Measurements from ENCODE around the gene SRGN. TPM values are rescaled to one million over a fixed set of nuclear protein-coding genes. Genes with fewer than 3 reads are reported as not detected.

SRGN gene
- total RNA-seq, 1 experiment from 2014 or later: not detected

GRCh38 chr10:69142983-69143382 is 55.1 kb downstream of the SRGN start:
- TF ChIP-seq, protein P1, sequence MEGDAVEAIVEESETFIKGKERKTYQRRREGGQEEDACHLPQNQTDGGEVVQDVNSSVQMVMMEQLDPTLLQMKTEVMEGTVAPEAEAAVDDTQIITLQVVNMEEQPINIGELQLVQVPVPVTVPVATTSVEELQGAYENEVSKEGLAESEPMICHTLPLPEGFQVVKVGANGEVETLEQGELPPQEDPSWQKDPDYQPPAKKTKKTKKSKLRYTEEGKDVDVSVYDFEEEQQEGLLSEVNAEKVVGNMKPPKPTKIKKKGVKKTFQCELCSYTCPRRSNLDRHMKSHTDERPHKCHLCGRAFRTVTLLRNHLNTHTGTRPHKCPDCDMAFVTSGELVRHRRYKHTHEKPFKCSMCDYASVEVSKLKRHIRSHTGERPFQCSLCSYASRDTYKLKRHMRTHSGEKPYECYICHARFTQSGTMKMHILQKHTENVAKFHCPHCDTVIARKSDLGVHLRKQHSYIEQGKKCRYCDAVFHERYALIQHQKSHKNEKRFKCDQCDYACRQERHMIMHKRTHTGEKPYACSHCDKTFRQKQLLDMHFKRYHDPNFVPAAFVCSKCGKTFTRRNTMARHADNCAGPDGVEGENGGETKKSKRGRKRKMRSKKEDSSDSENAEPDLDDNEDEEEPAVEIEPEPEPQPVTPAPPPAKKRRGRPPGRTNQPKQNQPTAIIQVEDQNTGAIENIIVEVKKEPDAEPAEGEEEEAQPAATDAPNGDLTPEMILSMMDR (IDR thresholded peaks at IDR 0.05; ENCODE audit: insufficient read depth in 1 of 2, low read depth in 1 of 2, low read length in 1 of 2, severe bottlenecking in 1 of 2, unreplicated experiment in 1 of 2): no peak
- H3K36me3 ChIP-seq (ENCODE audit: control insufficient read depth, insufficient read depth, low read length): peaks cover 3% of the 10 kb centered on the region; the same call in 1 of the 2 replicates
- H3K9me3 ChIP-seq: no peaks in the 10 kb centered on the region
- H3K27me3 ChIP-seq (replicated peaks; ENCODE audit: control insufficient read depth, insufficient read depth, low read length): no peaks in the 10 kb centered on the region
- Mint-ChIP-seq H3K4me1 (ENCODE audit: low read depth, unreplicated experiment) (no peaks in the 10 kb centered on the region), H3K27me3 (ENCODE audit: insufficient read depth, unreplicated experiment) (no peaks in the 10 kb centered on the region), H3K4me3 (ENCODE audit: unreplicated experiment) (no peak overlapping the region), H3K9me3 (ENCODE audit: unreplicated experiment) (no peaks in the 10 kb centered on the region), H3K36me3 (ENCODE audit: insufficient read depth, unreplicated experiment) (peaks cover 18% of the 10 kb centered on the region), H3K27ac (ENCODE audit: unreplicated experiment) (no peak overlapping the region)
- no peaks in the 10 kb centered on the region for H3K4me1 ChIP-seq
- ChIA-PET POLR2A (interaction anchor here (1.2 kb wide), 1 partner anchor 18 kb away, joined by 3 read pairs; no protein-coding TSS in a partner anchor), CTCF (no interaction called here)
- no peak for DNase-seq
- H3K4me3 ChIP-seq (ENCODE audit: low read depth, low read length): no peak overlapping the region
- BruUV-seq (replicated peaks): no TSS peak
- intact Hi-C loops (cut with micrococcal nuclease; ENCODE audit: unreplicated experiment): no loop called here

GRCh38 chr10:69145329-69145728 is 57.4 kb downstream of the SRGN start:
- intact Hi-C loops (cut with micrococcal nuclease; ENCODE audit: unreplicated experiment): no loop called here
- ChIA-PET POLR2A (interaction anchor here (0.6 kb wide), 1 partner anchor 9 kb away, joined by 3 read pairs; no protein-coding TSS in a partner anchor), CTCF (no interaction called here)
- H3K27me3 Mint-ChIP-seq (ENCODE audit: insufficient read depth, unreplicated experiment): no peaks in the 10 kb centered on the region
- H3K4me3 Mint-ChIP-seq (ENCODE audit: unreplicated experiment): no peak overlapping the region
- peaks cover 28% of the 10 kb centered on the region for H3K36me3 Mint-ChIP-seq (ENCODE audit: insufficient read depth, unreplicated experiment)
- no peaks in the 10 kb centered on the region for H3K9me3 Mint-ChIP-seq (ENCODE audit: unreplicated experiment)
- no peak overlapping the region for H3K27ac Mint-ChIP-seq (ENCODE audit: unreplicated experiment)
- H3K9me3 ChIP-seq: no peaks in the 10 kb centered on the region
- no TSS peak for BruUV-seq (replicated peaks)
- TF ChIP-seq, protein P1 (IDR thresholded peaks at IDR 0.05; ENCODE audit: insufficient read depth in 1 of 2, low read depth in 1 of 2, low read length in 1 of 2, severe bottlenecking in 1 of 2, unreplicated experiment in 1 of 2): no peak
- DNase-seq: no peak
- H3K4me1 Mint-ChIP-seq (ENCODE audit: low read depth, unreplicated experiment): no peaks in the 10 kb centered on the region
- H3K4me3 ChIP-seq (ENCODE audit: low read depth, low read length): no peak overlapping the region
- H3K4me1 ChIP-seq: no peaks in the 10 kb centered on the region
- H3K36me3 ChIP-seq (ENCODE audit: control insufficient read depth, insufficient read depth, low read length): peaks cover 3% of the 10 kb centered on the region; the same call in 1 of the 2 replicates
- H3K27me3 ChIP-seq (replicated peaks; ENCODE audit: control insufficient read depth, insufficient read depth, low read length): no peaks in the 10 kb centered on the region

DNA sequence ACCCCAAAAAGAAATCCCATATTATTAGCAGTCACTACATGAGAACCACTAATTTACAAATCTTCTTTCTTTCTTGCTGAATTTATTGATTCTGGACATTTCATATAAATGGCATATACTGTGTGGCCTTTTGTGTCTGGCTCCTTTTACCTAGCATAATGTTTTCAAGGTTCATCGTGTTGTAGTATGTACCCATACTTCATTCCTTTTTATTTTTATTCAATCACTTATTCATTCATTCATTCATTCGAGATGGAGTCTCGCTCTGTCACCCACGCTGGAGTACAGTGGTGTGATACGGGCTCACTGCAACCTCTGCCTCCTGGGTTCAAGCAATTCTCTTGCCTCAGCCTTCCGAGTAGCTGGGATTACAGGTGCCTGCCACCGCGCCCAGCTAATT is 58.0 kb downstream of the SRGN start:
- no TSS peak for BruUV-seq (replicated peaks)
- Mint-ChIP-seq H3K36me3 (ENCODE audit: insufficient read depth, unreplicated experiment) (peaks cover 28% of the 10 kb centered on the region), H3K27me3 (ENCODE audit: insufficient read depth, unreplicated experiment) (no peaks in the 10 kb centered on the region), H3K4me1 (ENCODE audit: low read depth, unreplicated experiment) (no peaks in the 10 kb centered on the region), H3K27ac (ENCODE audit: unreplicated experiment) (no peak overlapping the region), H3K4me3 (ENCODE audit: unreplicated experiment) (no peak overlapping the region), H3K9me3 (ENCODE audit: unreplicated experiment) (no peaks in the 10 kb centered on the region)
- intact Hi-C loops (cut with micrococcal nuclease; ENCODE audit: unreplicated experiment): no loop called here
- POLR2A ChIA-PET: interaction anchor here (0.6 kb wide), 1 partner anchor 10 kb away, joined by 3 read pairs; no protein-coding TSS in a partner anchor
- H3K4me3 ChIP-seq (ENCODE audit: low read depth, low read length): no peak overlapping the region
- H3K36me3 ChIP-seq (ENCODE audit: control insufficient read depth, insufficient read depth, low read length): peaks cover 3% of the 10 kb centered on the region; the same call in 1 of the 2 replicates
- CTCF ChIA-PET: no interaction called here
- no peaks in the 10 kb centered on the region for H3K27me3 ChIP-seq (replicated peaks; ENCODE audit: control insufficient read depth, insufficient read depth, low read length)
- no peaks in the 10 kb centered on the region for H3K9me3 ChIP-seq
- TF ChIP-seq, protein P1 (IDR thresholded peaks at IDR 0.05; ENCODE audit: insufficient read depth in 1 of 2, low read depth in 1 of 2, low read length in 1 of 2, severe bottlenecking in 1 of 2, unreplicated experiment in 1 of 2): no peak
- no peak for DNase-seq
- no peaks in the 10 kb centered on the region for H3K4me1 ChIP-seq

All from Caco-2 (cell line).